Stimulated activated CD4-positive, alpha-beta T cell treated with anti-CD3 and anti-CD28 coated beads, Interleukin-4, amount 100 ng/mL, for 4 hours (primary cell): ENCODE data around the gene NFIC.

Experiments used
- DNase-seq, 2 experiments: peaks; one replicate each; pipeline ENCODE4 v3.0.0-alpha.2; 2020

NFIC gene

GRCh38 chr19:3471954-3472655, 105.7 kb downstream of the NFIC start:
- peak in 1 of 2 experiments; percentile 38 for DNase-seq

DNA sequence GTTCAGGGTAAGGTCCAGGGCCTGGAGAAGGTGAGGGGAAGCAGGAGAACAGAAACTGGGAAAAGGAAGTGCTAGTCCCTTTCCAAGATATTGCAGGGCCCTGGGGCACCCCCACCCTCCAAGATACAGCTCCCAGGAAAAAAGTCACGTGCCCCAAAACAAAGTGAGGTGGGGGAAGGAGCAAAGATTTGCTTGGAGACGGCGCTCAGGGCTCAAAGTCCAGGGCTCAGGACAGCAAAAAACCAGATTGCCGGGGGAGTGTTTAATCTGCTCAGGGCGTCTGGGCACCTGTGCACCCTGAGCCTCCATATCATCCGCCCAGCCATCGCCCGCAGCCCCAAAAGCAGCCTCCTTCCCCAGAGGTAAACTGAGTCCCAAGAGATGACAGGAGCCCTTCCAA, 107.6 kb downstream of the NFIC start:
- no peak for DNase-seq

DNA sequence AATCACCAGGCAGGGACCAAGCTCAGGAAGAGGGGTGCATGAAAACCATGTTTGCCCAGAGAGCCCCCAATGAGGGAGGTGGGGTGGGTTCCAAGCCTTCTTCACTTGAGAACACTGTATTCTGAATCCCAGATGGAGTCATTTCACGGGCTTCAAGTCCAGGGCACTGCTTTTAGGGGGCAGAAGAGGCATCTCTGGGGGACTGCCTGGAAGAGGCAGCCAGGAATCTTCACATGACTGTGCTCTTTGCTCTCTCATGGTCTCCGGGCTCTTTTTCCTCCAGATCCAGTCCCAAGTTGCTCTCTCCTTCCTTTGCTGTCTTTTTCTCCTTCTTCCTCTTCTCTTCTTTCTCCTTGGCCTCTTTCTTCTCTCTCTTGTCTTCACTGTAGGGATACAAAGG, 108.2 kb downstream of the NFIC start:
- DNase-seq: no peak

DNA sequence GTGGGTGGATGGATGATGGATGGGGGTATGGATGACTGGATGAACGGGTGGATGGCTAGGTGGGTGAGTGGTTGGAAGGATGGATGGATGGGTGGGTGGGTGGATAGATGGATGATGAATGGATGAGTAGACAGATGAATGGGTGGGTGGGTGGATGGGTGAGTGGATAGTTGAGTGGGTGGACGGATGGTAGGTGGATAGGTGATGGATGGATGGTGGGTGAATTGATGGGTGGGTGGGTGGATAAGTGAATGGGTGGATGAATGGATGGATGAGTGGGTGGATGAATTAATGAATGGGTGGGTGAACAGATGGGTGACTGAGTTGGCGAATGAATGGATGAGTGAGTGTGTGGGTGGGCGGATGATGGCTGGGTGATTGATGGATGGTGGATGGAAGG, 109.1 kb downstream of the NFIC start:
- no peak for DNase-seq

DNA sequence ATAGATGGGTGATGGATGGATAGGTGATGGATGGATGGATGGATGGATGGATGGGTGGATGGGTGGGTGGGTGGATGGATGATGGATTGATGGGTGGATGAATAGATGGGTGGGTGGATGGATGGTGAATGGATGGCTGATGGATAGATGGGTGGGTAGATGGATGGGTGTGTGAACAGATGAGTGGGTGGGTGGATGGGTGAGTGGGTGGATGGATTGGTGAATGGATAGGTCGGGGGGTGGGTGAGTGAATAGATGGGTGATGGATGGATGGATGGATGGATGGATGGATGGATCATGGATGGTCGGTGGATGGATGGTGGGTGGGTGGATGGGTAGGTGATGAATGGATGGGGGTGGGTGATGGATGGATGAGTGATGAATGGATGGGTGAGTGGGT, 110.4 kb downstream of the NFIC start:
- DNase-seq: no peak

DNA sequence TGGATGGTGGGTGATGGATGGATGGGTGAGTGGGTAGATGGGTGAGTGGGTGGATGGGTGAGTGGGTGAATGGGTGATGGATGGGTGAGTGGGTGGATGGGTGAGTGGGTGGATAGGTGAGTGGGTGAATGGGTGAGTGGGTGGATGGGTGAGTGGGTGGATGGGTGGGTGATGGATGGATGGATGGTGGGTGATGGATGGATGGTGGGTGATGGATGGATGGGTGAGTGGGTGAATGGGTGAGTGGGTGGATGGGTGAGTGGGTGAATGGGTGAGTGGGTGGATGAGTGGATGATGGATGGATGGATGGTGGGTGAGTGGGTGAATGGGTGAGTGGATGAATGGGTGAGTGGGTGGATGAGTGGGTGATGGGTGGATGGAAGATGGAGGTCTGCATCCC, 111.1 kb downstream of the NFIC start:
- DNase-seq: peak in 1 of 2 experiments; percentile 14

- no peak for DNase-seq
Observed at GRCh38 chr19:3477951-3478350, 111.6 kb downstream of the NFIC start.

- no peak for DNase-seq
Observed at GRCh38 chr19:3478409-3479176, 112.2 kb downstream of the NFIC start.

GRCh38 chr19:3479177-3479833, 112.9 kb downstream of the NFIC start:
- peak in 1 of 2 experiments; percentile 19 for DNase-seq

DNA sequence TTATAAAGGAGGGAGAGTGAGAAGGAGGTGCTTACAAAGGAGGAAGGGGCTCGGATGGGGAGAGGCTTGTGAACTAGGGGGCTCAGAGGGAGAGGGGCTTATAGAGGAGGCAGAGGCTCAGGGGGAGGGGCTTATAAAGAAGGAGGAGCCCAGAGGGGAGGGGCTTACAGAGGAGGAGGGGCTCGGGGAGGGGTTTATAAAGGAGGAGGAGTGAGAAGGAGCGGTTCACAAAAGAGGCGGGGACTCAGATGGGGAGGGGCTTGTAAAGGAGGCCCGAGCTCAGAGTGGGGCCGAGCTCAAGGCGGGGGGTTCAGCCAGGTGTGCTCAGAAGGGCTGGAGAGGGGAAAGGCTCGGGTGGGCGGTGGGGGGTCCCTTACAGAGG, 113.4 kb downstream of the NFIC start:
- no peak for DNase-seq

DNA sequence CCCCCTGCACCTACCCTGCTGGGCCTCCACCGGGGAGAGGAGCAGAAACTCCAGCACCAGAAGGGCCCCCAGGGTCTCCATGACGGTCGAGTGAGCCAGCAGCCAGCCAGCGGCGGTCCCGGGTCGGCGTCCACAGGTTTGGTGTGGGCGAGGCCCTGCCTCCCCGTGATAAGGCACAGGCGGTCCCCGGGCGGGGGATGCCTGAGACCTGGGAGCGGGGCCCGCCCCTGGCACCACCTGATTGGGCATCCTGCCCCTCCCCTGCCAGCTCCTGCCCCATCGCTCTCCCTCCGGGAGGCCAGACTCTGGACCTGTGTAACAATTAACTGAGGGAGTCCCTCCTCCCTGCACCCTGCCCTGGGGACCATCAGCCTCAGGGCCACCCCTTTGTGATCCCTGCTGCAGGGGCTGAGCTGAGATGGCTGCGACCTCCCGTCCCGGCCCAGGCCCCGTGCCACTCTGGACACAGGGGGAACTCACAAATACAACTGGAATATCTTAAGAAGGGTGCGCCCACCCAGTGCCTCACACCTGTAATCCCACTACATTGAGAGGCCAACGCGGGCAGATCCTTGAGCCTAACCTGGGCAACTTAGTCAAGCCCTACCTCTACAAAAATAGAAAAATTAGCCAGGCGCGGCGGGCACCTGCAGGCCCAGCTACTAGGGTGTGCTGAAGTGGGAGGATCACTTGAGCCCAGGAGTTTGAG, 114.2 kb downstream of the NFIC start, which contains the start of gene SMIM24:
Gene SMIM24, minus strand, starts transcription at position 143 of the 709 bp plus-strand sequence. Its CDS starts 62 bp downstream, at position 81.
- DNase-seq: no peak

- no peak for DNase-seq
Observed at GRCh38 chr19:3481241-3482090, 115.1 kb downstream of the NFIC start.

GRCh38 chr19:3482507-3483225, 116.3 kb downstream of the NFIC start:
- DNase-seq: no peak

DNA sequence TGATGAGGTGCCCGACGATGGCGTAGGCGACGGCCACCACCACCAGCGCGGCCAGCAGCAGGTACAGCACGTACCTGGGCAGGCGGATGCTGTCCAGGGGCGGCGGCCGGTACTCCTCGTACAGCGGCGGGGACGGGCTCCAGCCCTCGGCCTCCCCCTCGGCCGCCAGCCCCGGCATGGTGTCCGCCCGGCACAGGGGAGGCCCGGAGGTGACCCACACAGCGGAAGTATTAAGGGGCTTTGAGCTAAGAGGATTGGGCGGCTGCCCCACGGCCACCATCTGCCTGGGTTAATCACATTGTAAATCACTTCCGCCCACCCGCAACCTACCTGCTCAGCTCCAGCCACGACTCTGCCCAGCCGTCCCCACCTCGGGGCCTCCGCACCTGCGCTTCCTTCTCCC, 116.8 kb downstream of the NFIC start, which contains the start of gene SMIM44:
Gene SMIM44, minus strand, starts transcription at position 216 of the 403 bp plus-strand sequence. Its CDS starts 38 bp downstream, at position 178.
- no peak for DNase-seq

DNA sequence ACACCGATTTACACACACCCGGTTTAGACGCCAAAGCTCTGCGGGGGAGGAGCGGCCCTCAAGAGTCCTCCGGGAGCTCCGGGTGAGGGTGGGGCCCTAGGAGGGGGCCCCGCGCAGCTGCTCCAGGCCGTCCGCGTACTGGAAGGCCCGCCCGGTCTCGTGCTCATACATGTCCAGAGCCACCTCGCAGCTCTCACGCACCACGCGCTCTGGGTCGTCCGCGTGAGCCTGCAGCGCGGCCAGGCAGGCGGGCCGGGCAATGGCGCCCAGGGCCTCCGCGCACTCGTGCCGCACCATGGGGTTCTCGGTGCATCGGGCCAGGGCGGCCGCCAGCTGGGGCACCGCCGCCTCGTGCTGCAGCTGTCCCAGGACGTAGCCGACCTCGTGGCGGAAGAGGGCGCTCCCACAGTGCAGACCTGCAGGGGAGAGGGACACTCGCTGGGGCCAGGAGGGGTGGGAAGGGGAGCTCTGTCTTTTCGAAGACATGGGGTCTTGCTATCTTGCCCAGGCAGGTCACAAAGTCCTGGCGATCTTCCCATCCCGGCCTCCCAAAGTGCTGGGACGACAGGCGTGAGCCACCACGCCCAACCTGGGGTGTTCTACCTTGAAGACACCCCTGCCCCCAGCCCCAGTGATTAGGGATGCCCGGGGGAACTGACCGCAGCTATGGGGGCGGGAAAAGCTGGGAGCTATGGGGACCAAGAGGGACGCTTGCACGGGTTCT, 125.2 kb downstream of the NFIC start:
- DNase-seq: no peak

- no peak for DNase-seq
Observed at GRCh38 chr19:3492131-3492839, 125.9 kb downstream of the NFIC start.

DNA sequence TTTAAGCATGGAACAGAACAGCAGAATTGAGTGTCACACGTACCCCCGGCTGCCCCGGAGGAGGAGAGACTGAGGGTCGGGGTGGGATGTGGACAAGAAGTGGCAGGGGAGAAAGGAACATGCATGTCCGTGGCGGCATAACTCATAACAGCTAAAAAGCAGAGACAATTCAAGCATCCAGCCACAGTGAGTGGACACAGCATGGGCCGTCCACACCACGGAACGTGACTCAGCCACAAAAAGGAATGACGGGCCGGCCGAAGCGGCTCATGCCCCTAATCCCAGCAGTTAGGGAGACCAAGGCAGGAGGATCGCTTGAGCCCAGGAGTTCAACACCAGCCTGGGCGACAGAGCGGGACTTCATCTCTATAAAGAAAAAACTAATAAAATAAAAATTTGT, 126.5 kb downstream of the NFIC start:
- no peak for DNase-seq

DNA sequence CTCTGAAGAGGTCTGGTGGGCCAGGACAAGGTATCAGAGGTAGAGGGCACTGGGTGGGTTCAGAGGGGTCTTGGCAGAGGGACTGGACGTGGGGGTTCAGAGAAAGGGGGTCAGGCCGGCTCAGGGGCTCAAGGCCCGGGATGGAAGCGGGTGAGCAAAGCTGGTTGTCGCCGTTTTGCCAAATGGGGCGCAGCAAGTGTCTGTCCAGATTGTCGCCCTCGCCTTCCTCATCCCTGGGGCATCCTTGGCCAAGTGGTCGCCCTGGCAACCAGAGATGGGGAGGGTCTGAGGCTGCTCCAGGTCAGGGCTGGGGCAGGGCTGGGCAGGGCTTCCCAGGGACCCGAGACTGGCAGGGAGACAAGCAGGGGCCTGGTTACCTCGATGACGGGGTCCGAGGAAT, 127.3 kb downstream of the NFIC start:
- no peak for DNase-seq

DNA sequence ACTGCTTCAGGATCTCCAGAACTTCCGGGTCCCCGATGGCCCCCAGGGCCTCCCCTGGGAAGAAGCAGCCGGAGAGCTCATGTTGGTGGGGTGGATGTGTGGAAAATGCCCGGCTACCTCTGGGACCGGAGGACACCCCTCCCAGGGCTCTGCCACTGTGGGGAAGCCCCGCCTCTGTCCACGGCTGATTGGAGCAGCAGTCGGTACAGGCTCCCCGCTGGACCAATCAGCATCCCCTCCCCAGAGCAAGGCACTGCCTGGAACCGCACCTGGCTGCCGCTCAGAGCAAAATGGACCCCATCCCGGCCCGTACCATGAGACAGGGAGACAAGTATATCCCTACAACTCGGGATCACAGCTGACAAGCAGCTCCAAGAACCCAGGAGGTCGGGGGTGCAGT, 127.7 kb downstream of the NFIC start:
- DNase-seq: peak in 1 of 2 experiments; percentile 41

- peak; percentile 51 to 73 for DNase-seq
Observed at GRCh38 chr19:3494559-3494958, 128.2 kb downstream of the NFIC start.
